LoVo (cell line): ENCODE results near the gene HNRNPF.
"Not testable (repeated sequence)": the region's sequence is repeated elsewhere in the genome, so short reads cannot be mapped to it uniquely, and the experiment has no call there.

Source experiments
- DNase-seq: peaks from one replicate; pipeline ENCODE4 v3.0.0-alpha.2; 2016; ENCODE audit warnings: low spot score

Gene HNRNPF

GRCh38 chr10:43348511-43349312, 60.3 kb downstream of the HNRNPF start:
- DNase-seq, result peak; percentile 80

- no peak for DNase-seq
These were observed 61.0 kb downstream of the HNRNPF start for GRCh38 chr10:43347997-43348396.

- DNase-seq, result no peak
These were observed 64.9 kb downstream of the HNRNPF start for GRCh38 chr10:43344051-43344450.

- DNase-seq, result no peak
These were observed 65.9 kb downstream of the HNRNPF start for GRCh38 chr10:43343126-43343525.

- no peak for DNase-seq
These were observed 66.5 kb downstream of the HNRNPF start for GRCh38 chr10:43342279-43343125.

- no peak for DNase-seq
These were observed 67.5 kb downstream of the HNRNPF start for GRCh38 chr10:43341450-43341849.

GRCh38 chr10:43340619-43341018, 68.4 kb downstream of the HNRNPF start:
- DNase-seq, result peak; percentile 67

- no peak for DNase-seq
These were observed 68.9 kb downstream of the HNRNPF start for GRCh38 chr10:43340101-43340500.

- no peak for DNase-seq
These were observed 69.8 kb downstream of the HNRNPF start for GRCh38 chr10:43339136-43339535.

- no peak for DNase-seq
These were observed 70.9 kb downstream of the HNRNPF start for GRCh38 chr10:43338117-43338516.

GRCh38 chr10:43337536-43337935, 71.5 kb downstream of the HNRNPF start:
- not testable (repeated sequence) for DNase-seq

- DNase-seq, result no peak
These were observed 72.2 kb downstream of the HNRNPF start for GRCh38 chr10:43336641-43337318.

- DNase-seq, result no peak
These were observed 72.9 kb downstream of the HNRNPF start for GRCh38 chr10:43336061-43336460.
